Tibial nerve (tissue), 3 donors: ENCODE results near the gene ADIPOR2.

ENCODE experiments used
- CTCF ChIP-seq, 5 experiments: fragments of 200-600 bp in 3 of 5; fragments of 450-650 bp in 2 of 5; sonication (generic) in 3 of 5; IDR thresholded peaks; one replicate each; pipeline ENCODE4 v1.5.1; 2016 to 2019; ENCODE audit warnings: antibody characterized with exemption in 5 of 5, mild to moderate bottlenecking in 3 of 5, moderate library complexity in 2 of 5
- POLR2A ChIP-seq, 2 donors: fragments of 450-650 bp; IDR thresholded peaks; one replicate each; pipeline ENCODE4 v1.6.1; 2017; ENCODE audit warnings: antibody characterized with exemption in 2 of 2, mild to moderate bottlenecking in 2 of 2, moderate library complexity in 2 of 2

- TF ChIP-seq CTCF (IDR thresholded peaks at IDR 0.05) = no peak
- no peak for TF ChIP-seq POLR2A (IDR thresholded peaks at IDR 0.05)
Measured at GRCh38 chr12:1776170-1776921, 85.5 kb downstream of the ADIPOR2 start.
